8988T (cell line): Measurements from ENCODE around the gene CALN1.

Source experiments
- DNase-seq: peaks from one replicate; pipeline ENCODE4 v3.0.0; 2011

The CALN1 gene

GRCh38 chr7:72170475-72170874 lies 241.7 kb downstream of the CALN1 start:
- DNase-seq, result no peak

- DNase-seq, result no peak
These were observed 248.9 kb downstream of the CALN1 start for GRCh38 chr7:72163271-72163670.

- DNase-seq, result no peak
These were observed 250.6 kb downstream of the CALN1 start for GRCh38 chr7:72161534-72161933.

GRCh38 chr7:72159911-72160310 lies 252.2 kb downstream of the CALN1 start:
- DNase-seq, result no peak

GRCh38 chr7:72156671-72157070 lies 255.5 kb downstream of the CALN1 start:
- DNase-seq, result no peak

- no peak for DNase-seq
These were observed 259.0 kb downstream of the CALN1 start for GRCh38 chr7:72153132-72153512.

- no peak for DNase-seq
These were observed 259.7 kb downstream of the CALN1 start for GRCh38 chr7:72152161-72153131.

GRCh38 chr7:72140566-72140965 lies 271.6 kb downstream of the CALN1 start:
- no peak for DNase-seq

GRCh38 chr7:72127136-72127535 lies 285.0 kb downstream of the CALN1 start:
- no peak for DNase-seq

GRCh38 chr7:72123913-72124312 lies 288.2 kb downstream of the CALN1 start:
- no peak for DNase-seq

- no peak for DNase-seq
These were observed 293.8 kb downstream of the CALN1 start for GRCh38 chr7:72118366-72118765.

GRCh38 chr7:72114129-72114528 lies 298.0 kb downstream of the CALN1 start:
- no peak for DNase-seq

GRCh38 chr7:72112992-72113391 lies 299.1 kb downstream of the CALN1 start:
- no peak for DNase-seq

GRCh38 chr7:72112530-72112929 lies 299.6 kb downstream of the CALN1 start:
- DNase-seq, result no peak

GRCh38 chr7:72111086-72111485 lies 301.1 kb downstream of the CALN1 start:
- DNase-seq, result no peak

- DNase-seq, result no peak
These were observed 302.6 kb downstream of the CALN1 start for GRCh38 chr7:72109566-72109965.

- DNase-seq, result no peak
These were observed 305.7 kb downstream of the CALN1 start for GRCh38 chr7:72106405-72106804.

GRCh38 chr7:72101444-72101843 lies 310.7 kb downstream of the CALN1 start:
- DNase-seq, result no peak

- no peak for DNase-seq
These were observed 312.4 kb downstream of the CALN1 start for GRCh38 chr7:72099784-72100183.

- no peak for DNase-seq
These were observed 313.1 kb downstream of the CALN1 start for GRCh38 chr7:72098807-72099580.

GRCh38 chr7:72097226-72097625 lies 314.9 kb downstream of the CALN1 start:
- DNase-seq, result no peak

- no peak for DNase-seq
These were observed 319.4 kb downstream of the CALN1 start for GRCh38 chr7:72092769-72093168.

GRCh38 chr7:72087926-72088325 lies 324.2 kb downstream of the CALN1 start:
- no peak for DNase-seq
